ENCODE results near the gene OR2AE1.

Gene OR2AE1

GRCh38 chr7:99855236-99855635 is 21.6 kb downstream of the OR2AE1 start:
- no peak for DNase-seq

- DNase-seq, result no peak
These were observed 28.2 kb downstream of the OR2AE1 start for GRCh38 chr7:99848420-99849216.

GRCh38 chr7:99844328-99844727 is 32.5 kb downstream of the OR2AE1 start:
- no peak for DNase-seq

GRCh38 chr7:99843808-99844207 is 33.0 kb downstream of the OR2AE1 start:
- DNase-seq, result no peak

GRCh38 chr7:99842926-99843325 is 33.9 kb downstream of the OR2AE1 start:
- no peak for DNase-seq

GRCh38 chr7:99840136-99840869 is 36.5 kb downstream of the OR2AE1 start:
- DNase-seq, result no peak

- no peak for DNase-seq
These were observed 37.4 kb downstream of the OR2AE1 start for GRCh38 chr7:99839287-99840021.

GRCh38 chr7:99837649-99838361 is 39.0 kb downstream of the OR2AE1 start:
- no peak for DNase-seq

- DNase-seq, result no peak
These were observed 41.6 kb downstream of the OR2AE1 start for GRCh38 chr7:99835189-99835588.

GRCh38 chr7:99834382-99834781 is 42.5 kb downstream of the OR2AE1 start:
- no peak for DNase-seq

GRCh38 chr7:99833289-99833877 is 43.5 kb downstream of the OR2AE1 start:
- no peak for DNase-seq

GRCh38 chr7:99831595-99831994 is 45.2 kb downstream of the OR2AE1 start:
- DNase-seq, result no peak

GRCh38 chr7:99829524-99830160 is 47.2 kb downstream of the OR2AE1 start:
- DNase-seq, result no peak

GRCh38 chr7:99828811-99829210 is 48.0 kb downstream of the OR2AE1 start:
- no peak for DNase-seq

- no peak for DNase-seq
These were observed 49.6 kb downstream of the OR2AE1 start for GRCh38 chr7:99827040-99827778.
